D341Med (cell line): Measurements from ENCODE around the gene RSKR.
"Not testable (repeated sequence)": the region's sequence is repeated elsewhere in the genome, so short reads cannot be mapped to it uniquely, and the experiment has no call there.

Experiments
- DNase-seq: peaks from one replicate; pipeline ENCODE4 v3.0.0; 2012; ENCODE audit warnings: low spot score

RSKR gene

DNA sequence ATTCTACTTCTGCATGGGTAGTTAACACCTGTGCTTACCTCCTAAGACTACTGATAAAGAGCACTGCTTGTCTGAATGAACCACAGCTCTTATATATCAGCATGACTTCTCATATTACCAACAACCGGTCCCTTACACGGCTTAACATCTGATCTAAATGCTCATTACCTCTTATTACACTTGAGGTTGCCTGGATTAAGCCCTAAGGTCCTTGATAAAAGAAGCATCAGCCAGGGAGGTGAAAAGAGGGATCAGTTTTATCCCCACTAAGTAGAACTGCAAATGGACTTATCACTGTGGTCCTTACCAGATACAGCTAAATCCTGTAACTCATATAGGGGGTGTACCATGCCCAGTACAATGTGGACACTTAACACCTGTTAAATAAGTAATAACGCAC is 8.2 kb upstream of the RSKR start:
- peak; percentile 61 for DNase-seq

DNA sequence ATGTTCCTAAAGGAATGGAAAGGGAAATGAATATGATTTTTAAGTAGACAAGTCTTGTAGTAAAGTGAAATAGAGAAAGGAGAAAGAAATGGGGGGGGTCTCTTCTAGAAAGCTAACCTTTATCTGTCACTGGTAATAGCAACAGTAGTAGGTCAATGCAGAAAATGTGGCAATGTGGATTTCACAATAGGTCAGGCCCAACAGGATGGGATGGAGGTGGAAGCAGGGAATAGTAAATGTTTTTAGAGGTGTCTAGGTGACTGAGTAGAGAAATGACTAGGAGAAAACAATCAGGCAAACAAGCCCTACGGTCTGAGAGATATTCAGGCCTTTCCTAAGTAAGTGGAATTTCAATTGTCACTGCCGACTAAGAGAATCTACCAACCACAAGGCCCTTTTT is 6.0 kb upstream of the RSKR start:
- no peak for DNase-seq

DNA sequence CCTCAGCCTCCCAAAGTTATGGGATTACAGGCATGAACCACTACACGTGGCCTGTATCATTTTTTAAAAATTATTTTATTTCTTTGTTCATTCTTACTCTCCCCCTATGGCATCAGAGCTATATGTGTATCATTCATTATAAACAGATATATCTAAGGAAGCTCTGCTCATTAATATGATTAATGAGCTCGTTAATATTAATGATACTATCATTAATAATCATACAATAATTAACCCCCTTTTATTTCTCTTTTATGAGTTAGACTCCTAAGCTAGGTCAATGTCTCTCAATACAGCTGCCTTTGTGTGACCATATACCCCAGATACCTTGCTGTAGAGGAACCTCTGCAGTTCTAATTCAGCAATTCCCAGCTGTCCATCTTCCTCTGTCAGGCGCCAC is 4.5 kb upstream of the RSKR start:
- no peak for DNase-seq

DNA sequence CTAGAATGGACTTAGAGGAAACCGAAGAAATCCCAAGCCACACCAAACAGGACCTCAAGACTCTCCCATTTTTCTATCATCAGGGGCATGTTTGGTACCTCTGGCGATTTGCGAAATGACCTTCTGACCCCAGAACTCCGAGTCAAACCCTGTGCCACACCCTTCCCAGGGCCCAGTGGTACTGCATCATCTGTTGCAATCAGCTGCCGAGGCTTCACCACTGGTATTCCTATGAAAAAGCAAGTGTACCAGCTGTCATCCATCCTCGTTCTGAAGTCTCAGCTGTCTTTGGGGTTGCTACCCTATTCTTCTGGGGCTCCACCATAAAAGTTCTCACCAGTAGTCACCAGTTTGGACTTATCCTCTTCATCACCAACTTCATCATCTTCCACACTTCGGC is 2.3 kb upstream of the RSKR start:
- DNase-seq, result no peak

DNA sequence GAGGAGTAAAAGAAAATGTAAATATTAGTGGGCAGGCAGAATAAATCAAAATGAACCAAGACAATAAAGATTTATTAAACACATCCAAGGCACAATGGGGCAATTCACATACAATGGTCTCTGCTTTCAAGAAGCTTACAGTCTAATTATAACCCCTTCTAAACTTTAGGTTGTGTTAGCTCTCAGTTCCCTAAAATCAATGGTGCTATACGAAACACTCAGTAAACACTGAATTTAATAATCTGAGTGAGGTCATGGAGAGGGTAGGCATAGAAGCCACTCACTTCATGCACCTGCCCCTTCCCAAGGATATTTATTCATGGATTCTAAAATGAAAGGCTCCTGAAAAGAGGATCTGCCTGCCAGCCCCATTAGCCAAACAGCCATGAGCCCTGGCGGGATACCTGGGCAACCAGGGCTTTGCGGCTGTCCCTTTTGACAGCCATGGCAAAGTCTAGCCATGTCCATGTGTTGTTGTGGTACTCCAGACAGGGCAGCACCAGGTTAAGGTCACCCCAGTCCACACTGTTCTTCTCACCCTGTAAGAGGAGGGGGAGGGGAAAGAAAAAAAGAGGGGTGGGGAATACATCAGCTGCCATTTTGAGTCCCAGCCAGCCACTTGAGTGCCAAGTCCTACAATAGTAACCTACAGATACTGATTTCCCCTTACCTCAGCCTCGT is 1.4 kb upstream of the RSKR start:
- no peak for DNase-seq

DNA sequence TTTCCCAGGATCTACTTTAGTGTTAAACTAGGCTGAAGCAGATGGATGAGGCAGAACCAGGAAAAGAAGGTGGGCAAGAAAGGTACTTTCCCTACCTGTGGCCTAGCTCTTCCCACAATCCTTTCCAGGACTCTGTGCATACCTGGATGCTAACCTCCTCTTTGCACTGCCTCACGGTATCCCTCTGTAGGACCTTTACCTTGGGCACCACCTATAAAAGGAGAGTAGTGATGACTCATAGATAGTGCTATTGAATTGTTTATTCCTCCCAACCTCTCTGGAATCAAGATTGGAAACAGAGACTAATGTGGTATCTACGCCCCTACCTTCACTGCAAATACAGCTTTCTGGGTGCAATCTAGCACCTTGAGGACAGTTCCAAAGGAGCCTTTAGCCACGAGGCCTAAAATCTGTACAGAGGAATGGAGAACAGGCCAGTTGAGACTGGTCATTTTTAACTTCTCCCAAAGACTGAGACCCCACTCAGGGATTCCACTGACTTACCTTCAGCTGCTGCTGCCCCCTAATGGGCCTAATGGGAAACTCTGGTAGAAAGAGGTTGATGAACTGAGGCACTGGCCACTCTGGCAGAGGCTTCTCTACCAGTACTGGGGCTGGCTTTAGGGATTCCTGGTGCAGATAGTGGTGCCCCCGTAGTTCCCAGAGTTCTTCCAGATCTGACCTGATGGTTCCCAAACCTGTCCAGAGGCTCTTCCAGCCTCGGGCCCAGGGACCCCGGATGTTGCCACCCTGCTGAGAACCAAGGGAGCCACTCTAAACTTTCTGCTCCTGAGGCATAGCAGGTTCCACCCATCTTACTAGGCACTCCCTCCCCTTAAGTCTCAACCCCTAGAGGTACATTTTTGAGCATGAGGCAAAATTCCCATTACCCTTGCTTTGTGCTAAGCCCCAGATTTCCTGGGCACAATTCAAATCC is 781 bp downstream of the RSKR start:
- peak; percentile 78 for DNase-seq

DNA sequence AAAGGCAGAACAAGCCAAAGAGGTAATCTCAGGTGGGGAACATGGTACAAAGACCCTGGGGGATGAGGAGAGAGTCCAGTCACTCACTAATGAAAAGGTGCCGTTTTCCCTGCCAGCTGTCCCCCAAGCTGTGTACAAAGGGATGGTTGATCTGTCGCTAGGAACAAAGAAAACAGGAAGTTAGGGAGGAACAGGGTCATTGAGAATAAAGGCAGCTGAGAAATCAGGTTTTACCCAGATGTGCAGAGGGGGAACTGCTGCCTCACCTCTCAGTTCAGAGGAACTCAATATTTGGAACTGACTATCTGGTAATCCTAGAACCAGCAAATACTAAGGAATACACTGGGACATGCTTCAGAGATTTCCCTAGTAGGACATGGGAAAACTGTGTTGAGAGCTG is 1.5 kb downstream of the RSKR start:
- DNase-seq, result no peak

DNA sequence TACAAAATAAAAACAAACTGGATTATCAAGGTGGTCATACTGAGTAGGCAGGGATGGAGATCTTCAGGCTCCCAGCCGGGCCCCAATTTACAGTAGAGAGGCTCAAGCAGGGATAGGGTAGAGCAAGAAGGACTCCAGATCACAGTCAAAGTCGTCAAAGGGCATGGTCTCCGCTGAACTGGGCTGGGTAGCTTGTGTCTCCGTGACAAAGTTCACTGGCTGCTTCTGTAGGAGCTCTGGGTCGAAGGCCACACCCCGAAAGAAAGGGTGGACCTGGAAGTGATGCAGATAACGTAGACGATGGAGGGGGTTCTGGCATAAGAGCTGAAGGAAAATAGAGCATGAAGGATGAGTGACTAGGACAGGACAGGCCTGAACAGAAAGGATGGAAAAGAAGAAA is 3.6 kb downstream of the RSKR start:
- DNase-seq, result no peak

DNA sequence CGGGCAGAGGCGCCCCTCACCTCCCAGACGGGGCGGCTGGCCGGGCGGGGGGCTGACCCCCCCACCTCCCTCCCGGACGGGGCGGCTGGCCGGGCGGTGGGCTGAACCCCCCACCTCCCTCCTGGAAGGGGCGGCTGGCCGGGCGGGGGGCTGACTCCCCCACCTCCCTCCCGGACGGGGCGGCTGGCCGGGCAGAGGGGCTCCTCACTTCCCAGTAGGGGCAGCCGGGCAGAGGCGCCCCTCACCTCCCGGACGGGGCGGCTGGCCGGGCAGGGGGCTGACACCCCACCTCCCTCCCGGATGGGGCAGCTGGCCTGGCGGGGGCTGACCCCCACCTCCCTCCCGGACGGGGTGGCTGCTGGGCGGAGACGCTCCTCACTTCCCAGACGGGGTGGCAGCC is 10.0 kb downstream of the RSKR start:
- not testable (repeated sequence) for DNase-seq

DNA sequence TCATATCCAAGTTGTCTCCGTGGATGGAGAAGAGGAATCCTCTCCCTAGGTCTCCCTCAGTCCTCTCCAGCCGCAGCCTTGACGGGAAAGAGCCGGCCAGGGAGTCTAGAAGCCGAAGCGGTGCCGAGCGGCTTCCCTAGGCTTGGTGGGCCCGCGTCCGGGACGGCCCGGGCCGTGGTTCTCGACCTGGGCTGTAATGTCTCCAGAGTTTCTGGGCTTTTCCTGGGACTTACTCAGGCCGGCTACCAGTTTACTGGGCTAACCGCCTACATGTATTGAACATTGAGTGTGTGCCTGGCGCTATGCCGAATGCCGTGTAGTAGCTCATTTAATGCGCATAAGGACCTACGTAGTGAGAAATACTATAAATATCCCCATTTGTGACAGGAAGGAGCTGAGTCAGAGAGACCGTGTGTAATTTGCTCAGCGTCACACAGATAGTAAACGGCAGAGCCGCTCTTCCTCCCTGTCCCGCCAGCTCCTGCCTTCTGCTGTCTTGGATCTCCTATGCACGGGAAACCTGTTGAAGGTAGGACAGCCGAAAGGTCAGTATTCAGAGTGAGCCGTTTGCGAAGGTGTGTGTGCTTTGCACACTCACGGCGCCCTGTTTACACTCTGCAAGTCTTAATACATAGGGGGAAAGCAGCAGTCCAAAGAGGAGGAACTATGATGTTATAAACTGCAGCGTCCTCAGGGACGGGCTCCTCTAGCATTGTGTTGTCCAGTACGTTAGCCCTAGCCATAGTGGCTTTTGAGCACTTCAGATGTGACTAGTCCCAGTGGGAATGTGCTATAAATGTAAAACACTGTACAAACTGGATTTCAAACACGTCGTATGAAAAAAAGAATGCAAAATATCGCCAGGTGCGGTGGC is 14.4 kb downstream of the RSKR start:
- DNase-seq, result no peak

DNA sequence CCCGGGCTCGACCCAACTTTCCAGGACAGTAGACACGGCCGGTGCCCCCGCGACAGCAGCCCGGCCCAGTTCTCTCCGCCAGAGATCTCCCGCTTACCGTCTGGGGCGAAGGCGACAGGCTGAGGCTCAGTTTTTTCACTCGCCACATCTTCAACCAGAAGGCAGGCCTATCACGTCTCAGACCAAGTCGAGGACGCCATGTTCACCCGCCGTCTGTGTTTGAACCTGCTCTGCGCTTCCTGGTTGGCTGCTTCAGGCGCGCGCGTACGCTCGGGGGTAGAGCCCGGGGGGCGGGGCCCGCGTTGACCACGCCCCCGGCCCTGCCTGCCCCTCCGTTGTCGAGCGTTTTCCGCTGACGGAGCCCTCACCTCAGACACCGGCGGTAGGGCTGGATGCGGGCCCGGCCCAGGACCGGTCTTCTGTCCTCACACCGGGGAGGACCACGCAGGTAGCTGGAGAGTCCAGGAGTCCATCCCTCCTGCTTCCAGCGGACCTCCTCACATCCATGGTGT is 15.1 kb downstream of the RSKR start, which contains the start of gene SPAG5:
TSS of gene SPAG5 (minus strand) at position 227 of the 512 bp plus-strand sequence. CDS start at position 148, 79 bp downstream.
- peak; percentile 100 for DNase-seq

DNA sequence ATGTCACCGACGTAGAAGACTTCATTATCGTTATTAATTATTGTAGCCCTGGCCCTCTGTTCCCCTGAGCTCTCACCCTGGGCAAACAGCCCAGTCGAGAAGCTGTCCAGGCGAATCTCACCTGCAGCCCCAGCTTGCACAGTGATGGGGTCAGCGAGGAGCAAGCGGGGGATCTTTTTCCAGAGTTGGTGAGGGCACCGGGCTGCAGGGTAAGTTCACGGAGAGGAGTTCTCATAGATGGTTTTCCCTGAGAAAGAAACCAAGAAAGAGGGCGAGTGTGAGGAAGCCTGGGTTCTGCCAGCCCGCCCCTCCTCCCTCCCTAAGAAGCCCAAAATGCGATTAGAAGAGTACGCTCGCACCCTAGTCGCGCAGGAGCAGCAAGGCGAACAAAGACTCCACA is 15.6 kb downstream of the RSKR start:
- no peak for DNase-seq

DNA sequence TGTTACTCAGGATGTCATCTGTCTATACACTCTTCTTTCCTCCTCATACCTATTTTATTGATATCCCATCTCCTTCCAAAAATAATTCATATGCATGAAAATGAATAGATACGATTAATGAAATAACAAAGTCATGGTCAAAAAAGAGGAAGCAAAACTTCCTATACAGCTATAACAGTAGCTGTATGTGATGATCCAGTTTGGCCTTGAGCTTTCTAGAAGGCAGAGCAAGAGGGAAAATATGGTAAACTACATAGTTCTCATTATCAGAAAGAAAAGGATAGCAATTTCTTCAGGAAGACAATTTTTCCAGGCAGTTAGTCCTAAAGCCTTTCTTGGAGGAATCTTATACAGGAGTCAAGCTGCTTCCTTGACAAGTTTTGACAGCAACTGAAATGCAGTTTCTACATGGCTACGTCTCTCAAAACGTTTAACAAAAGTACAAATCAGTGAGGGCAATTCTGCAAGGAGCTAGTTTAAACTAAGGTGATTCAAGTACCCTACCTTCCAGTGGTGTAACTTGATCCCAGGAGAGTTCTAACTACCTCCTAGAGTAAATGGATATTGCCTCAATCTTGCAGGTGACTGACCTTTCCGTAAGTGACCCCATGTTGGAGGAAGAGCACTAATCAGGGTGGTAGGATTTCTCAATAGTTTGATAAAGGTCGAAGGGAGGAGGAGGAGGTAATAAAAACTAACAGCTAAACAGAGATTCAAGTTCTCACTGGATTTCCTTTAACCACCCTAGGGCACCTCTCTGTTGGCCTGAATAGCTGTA is 16.2 kb downstream of the RSKR start:
- DNase-seq, result no peak

DNA sequence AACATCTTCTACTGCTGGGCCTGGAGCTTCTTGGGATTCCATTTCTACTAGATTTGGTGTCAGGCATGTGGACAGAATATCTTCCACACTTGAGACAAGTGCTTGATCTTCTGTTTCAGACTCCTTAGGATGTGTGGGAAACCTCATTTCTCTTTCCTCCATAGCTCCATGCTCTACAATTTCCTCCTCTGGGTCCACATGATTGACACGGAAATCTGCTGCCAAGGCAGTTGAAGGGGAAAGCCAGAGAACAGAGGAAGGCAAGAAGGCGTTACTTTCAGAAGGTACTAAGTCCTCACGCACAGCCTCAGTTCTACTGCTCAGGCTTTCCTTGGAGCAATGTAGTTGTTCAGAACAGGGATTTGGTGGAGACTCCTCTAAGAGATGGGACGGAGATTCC is 21.7 kb downstream of the RSKR start:
- DNase-seq, result no peak

DNA sequence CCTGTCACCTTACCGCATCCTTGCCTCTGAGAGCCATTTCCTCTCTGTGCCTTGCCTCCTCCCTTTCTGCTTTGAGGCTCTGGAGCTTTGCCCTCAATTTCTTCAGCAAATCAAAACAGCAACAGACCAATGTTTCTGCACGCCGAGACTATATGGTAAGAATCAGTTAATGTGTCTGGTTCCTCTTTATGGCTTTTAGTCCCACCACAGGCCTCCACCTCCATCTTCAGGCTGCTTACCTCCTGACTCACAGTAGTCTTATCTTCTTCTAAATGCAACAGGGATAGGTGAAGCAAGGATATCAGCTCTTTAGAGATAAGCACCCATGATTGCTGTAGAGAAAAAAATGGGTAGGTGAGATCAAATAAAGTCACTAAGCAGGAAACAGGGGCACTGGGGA is 28.1 kb downstream of the RSKR start:
- no peak for DNase-seq

DNA sequence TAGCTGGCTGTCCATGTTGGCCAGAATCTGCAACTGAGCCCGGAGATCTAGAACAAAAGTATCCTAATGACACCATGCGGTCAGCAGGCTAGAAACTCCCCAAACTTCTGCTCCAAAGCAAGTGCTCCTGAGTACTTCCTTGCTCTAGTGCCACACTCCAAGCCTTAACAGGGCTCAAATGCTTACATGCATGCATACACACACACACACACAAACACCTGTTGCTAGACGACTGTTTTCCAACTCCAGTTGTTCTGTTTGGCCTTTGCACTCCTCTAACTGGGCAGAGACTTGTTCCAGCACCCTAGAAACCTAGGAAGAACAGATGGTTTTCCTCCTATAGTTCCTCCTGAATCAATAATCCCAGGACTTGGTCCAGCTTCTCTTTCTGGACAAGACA is 29.6 kb downstream of the RSKR start:
- peak; percentile 8 for DNase-seq

DNA sequence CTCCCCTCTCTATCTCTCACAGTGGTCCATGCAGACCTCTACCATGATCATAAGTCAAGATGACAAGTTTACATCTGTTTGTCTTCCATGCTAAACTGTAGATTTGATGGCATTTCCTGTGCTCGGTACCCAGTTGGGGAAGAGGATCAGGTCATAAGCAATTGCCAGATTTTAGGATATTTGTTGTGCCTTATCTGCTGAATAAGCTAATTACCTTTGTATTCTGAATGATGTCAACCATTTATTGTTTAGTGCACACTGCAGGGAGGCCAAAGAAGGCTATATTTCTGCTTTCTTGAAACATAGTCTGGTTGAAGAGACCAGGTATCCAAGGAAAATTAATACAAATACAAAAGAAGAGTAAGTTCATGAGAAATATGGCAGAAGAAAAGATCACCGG is 31.5 kb downstream of the RSKR start:
- no peak for DNase-seq

DNA sequence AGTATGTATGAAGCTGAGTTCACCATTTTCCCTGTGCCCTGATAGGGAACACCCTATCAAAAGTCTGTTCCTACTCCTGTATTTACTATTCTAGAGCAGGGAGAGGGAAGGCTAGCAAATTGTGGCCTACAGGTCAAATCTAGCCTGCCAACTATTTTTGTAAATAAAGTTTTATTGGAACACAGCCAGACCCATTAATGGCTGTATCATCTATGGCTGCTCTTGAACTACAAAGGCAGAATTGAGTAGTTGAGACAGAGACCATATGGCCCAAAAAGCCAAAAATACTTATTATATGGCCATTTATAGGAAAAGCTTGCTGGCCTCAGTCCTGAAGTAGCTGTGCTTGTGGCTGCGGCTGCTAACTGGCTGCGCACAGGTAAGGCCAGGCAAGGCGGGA is 33.0 kb downstream of the RSKR start:
- no peak for DNase-seq

DNA sequence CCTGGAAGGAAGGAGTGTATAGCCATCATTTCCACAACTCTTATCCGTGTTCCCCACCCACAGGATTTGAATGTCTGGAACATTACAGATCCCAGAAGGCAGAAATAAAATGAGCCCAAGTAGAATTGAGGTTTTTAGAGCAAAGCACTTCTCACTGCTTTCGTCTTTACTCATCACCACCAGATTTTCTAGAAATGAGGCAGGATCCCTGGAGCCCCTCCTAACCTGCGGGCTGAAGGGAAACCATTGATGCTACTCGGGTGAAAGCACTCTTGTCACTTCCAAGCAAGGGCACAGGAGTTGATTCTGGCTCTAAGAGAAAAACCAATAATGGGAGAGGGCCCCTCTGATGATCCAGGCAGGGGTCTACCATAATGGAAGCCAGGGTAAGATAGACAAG is 34.5 kb downstream of the RSKR start:
- no peak for DNase-seq

DNA sequence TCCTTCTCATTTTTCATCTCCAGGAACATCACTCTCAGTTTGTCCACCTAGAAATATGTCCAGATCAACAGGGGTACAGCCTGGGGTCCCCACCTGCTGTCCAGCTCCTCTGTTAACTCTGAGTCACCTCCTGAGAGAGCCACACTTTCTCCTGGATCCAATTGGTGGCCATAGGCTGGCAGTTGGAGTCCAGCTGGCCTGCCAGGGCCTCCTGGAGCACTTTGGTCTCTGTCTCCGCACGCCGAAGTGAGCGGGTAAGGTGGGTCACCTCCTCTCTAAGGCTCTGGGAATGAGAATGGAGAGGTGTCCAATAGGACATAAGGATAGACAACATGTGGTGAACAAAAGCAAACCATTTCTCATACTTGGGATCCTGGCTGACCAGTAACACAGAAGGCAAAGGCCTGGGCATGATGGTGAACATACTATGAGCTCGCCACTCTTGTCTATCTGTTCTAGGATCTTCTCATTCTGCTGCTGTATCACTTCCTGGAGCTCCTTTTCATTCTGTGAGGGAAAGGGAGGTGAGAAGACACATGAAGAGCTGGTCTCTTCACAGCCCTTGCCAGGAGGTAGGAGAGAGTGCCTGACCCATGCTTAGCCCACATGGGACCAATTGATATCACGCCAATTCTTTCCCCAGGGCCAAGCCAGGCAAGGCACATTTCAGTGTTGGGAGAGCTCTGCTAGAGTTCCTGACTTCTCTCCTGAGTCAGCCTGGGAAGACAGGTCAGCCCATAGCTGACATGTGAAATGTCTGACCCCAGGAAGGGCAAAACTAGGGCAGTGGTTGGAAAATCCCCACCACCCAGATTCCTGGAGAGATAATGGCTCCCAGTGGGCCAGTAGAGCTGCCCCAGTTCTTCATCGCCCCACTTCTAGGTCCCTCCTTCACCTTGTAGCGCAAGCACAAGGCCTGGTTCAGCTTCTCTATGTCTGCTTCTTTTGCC is 35.5 kb downstream of the RSKR start:
- peak; percentile 25 for DNase-seq
